GM13977 (cell line): Measurements from ENCODE around the gene COL26A1.
A peak's percentile ranks its signal among the peaks of the same experiment; 100 is the strongest.

Experiments
- DNase-seq: peaks from one replicate; pipeline ENCODE4 v3.0.0; 2012; ENCODE audit warnings: low spot score
- CTCF ChIP-seq: IDR thresholded peaks from 2 replicates; pipeline ENCODE4 v1.5.1; 2012; ENCODE audit warnings: mild to moderate bottlenecking, control low read depth; ENCODE audit not compliant: insufficient read depth; ENCODE audit errors: extremely low read depth, missing control alignments
- in situ Hi-C: fragments of 300-500 bp; cut with MboI; formaldehyde crosslinking; loops from one replicate; pipeline ENCODE4 v1.12.0; 2022; ENCODE audit warnings: low sequenced_read_pairs, low pct_unique_long_range_greater_than_20kb, mixed read lengths, inconsistent platforms; ENCODE audit not compliant: unreplicated experiment

COL26A1 gene

GRCh38 chr7:101507791-101508252 lies 145.1 kb downstream of the COL26A1 start:
- peak; percentile 50 for TF ChIP-seq CTCF
- peak; percentile 57 for DNase-seq
- in situ Hi-C loops, result no loop called here

- TF ChIP-seq CTCF, result no peak
- DNase-seq, result no peak
- in situ Hi-C loops, result no loop called here
Measured at GRCh38 chr7:101510297-101510696, 147.6 kb downstream of the COL26A1 start.

- in situ Hi-C loops, result no loop called here
- DNase-seq, result no peak
- TF ChIP-seq CTCF, result no peak
Measured at GRCh38 chr7:101511965-101512364, 149.3 kb downstream of the COL26A1 start.

- DNase-seq, result no peak
- in situ Hi-C loops, result no loop called here
- no peak for TF ChIP-seq CTCF
Measured at GRCh38 chr7:101516851-101517250, 154.2 kb downstream of the COL26A1 start.

- in situ Hi-C loops, result no loop called here
Measured at GRCh38 chr7:101517304-101517703, 154.6 kb downstream of the COL26A1 start.

GRCh38 chr7:101518336-101518735 lies 155.7 kb downstream of the COL26A1 start:
- in situ Hi-C loops, result no loop called here
- TF ChIP-seq CTCF, result no peak
- DNase-seq, result no peak

More at GRCh38 chr7:101517304-101517703, 154.6 kb downstream of the COL26A1 start:
- no peak for TF ChIP-seq CTCF
- no peak for DNase-seq
